HL-60/S4 (cell line): ENCODE results near the gene DNALI1.
"Not testable (repeated sequence)": the region's sequence is repeated elsewhere in the genome, so short reads cannot be mapped to it uniquely, and the experiment has no call there.

Source experiments
- in situ Hi-C: fragments of 300-500 bp; cut with MboI; formaldehyde crosslinking; loops from 2 replicates; pipeline ENCODE4 v1.14.3; 2022; ENCODE audit warnings: low sequenced_read_pairs

Gene DNALI1

DNA sequence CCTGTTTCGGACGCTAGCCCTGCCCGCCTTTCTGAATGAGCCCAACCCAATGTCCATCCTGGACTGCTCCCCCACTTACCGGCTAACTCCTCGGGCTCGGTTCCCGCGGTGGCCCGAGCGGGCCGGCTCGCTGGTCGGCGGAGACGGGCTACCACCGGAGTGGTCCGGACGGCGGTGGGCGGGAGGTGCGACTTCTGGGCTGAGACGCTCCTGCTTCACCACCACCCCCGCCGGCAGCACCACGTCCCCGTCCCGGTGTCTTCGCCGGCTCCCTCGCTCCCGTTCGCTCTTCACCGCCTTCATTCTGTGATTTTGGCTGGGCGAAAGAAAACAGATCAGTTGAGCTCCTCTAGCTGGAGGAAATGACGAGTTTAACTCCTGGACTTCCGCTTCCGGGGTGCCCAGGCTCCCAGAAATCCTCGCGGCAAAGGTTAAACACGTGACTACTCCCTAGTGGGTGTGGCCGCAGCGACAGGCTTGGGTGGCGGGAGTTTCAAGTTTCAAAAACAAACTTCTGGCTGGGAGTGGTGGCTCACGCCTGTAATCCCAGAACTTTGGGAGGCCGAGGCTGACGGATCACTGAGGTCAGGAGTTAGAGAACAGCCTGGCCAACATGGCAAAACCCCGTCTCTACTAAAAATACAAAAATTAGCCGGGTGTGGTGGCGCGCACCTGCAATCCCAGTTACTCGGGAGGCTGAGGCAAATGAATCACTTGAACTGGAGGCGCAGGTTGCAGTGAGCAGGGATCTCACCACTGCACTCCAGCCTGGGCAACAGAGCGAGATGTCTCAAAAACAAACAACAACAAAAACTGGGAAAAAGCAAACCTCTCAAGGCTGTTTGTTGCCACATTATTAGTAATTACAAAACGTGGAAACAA, 2.6 kb upstream of the DNALI1 start, which contains the start of gene SNIP1:
Gene SNIP1, minus strand, starts transcription at position 367 of the 882 bp plus-strand sequence. Its CDS starts 64 bp downstream, at position 303.
- in situ Hi-C loops: no loop called here

DNA sequence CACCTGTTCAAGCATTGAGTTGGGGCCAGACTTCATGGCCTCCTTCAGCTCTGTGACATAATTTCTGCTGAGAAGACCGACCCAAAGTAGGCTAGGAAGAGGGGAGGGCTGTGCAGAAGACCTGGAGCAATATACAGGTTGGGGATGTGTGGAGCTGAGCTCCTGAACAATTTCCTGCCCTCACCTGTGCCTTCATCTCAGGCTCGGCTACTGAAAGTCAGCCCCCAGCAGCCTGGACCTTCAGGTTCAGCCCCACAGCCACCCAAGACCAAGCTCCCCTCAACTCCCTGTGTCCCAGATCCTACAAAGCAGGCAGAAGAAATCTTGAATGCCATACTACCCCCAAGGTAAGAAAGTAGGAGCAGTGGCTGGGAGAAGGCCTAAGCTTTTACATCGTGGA, 662 bp downstream of the DNALI1 start:
- in situ Hi-C loops: no loop called here

DNA sequence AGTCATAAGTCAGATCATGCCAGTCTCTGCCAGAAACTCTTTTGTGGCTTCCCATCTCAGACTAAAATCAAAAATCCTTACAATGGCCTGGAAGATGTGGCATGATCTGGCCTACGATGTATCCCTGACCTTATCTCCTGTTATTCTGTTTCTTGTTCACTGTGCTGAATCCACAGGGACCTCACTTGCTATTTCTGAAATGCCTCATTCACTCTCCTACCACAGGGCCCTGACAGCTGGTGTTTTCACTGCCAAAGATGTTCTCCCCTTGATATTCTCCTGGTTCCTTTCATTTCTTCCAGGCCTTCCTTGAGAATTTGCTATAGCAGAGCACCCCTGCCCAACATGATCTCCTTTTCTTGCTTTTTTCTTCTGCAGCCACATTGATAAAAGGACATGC, 1.7 kb downstream of the DNALI1 start:
- in situ Hi-C loops: no loop called here

DNA sequence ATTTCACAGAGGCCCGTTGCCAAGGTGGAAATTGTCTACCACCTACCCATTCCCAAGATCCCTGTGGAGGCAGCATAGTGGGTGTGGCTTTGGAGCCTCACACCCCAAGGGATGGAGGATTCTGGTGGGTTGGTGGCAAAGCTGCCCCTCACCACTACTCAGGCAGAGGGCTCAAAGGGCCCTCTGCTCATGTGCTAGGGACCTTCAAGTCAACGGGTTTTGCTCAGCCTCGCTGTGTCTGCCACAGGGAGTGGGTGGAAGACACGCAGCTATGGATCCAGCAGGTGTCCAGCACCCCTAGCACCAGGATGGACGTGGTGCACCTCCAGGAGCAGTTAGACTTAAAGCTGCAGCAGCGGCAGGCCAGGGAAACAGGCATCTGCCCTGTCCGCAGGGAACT, 2.3 kb downstream of the DNALI1 start:
- in situ Hi-C loops: no loop called here

- in situ Hi-C loops: not testable (repeated sequence)
These were observed 3.2 kb downstream of the DNALI1 start for GRCh38 chr1:37559957-37560379.

GRCh38 chr1:37560401-37561132, 3.8 kb downstream of the DNALI1 start:
- in situ Hi-C loops: no loop called here

- in situ Hi-C loops: no loop called here
These were observed 4.7 kb downstream of the DNALI1 start for GRCh38 chr1:37561133-37562132.

GRCh38 chr1:37562984-37563383, 6.2 kb downstream of the DNALI1 start:
- in situ Hi-C loops: no loop called here

- in situ Hi-C loops: no loop called here
These were observed 8.2 kb downstream of the DNALI1 start for GRCh38 chr1:37564892-37565291.

DNA sequence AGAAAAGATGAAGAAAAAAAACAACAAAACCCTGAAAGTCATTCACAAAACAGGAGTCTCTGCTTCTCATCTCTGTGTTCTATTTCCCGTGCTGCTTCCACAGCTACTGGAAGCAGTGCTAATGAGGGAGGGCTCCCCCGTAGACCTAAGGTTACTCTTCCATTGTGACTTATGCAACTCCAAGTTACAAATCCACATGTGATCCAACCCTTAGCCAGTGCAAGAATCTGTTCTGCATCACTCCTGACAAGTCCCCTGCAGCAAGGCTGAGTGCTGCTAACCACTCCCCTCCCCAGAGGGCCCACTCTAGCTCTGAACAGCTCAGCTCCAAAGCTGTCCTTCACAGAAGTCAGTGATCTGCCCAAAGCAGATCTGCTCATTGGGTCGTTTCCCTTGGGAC, 10.3 kb downstream of the DNALI1 start:
- in situ Hi-C loops: no loop called here

DNA sequence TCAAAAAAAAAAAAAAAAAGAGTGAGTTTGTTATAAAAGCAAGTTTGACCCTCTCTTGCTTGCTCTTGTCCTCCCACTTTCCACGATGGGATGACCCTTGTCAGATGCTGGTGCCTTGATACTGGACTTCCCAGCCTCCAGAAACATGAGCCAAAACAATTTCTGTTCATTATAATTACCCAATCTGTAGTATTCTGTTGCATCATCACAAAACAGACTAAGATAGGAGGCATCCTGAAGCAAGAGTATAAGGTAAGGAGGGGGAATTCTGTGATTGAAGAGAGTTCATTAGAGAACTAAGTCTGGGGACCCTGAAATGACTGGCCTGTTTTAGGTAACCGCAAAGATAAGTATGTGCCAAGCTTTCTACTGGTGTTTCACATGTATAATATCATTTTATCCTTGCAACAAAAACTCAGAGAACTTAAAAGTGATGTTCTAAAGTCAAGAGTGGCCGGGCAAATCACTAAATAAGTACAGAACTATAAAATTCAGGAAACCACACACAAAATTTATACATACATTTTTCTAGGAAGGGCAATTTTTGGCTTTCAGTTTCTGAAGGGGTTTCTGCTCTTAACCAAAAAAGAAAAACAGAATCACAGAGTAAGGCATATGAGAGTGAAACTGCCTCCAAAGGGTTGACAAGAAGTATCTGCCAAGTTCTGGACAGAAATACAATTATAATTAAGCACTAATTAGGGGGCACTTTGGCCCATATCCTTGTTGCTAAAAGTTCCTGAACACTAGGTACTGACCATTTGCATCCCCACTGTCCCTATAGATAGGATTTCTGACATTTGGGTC, 14.0 kb downstream of the DNALI1 start:
- in situ Hi-C loops: no loop called here

DNA sequence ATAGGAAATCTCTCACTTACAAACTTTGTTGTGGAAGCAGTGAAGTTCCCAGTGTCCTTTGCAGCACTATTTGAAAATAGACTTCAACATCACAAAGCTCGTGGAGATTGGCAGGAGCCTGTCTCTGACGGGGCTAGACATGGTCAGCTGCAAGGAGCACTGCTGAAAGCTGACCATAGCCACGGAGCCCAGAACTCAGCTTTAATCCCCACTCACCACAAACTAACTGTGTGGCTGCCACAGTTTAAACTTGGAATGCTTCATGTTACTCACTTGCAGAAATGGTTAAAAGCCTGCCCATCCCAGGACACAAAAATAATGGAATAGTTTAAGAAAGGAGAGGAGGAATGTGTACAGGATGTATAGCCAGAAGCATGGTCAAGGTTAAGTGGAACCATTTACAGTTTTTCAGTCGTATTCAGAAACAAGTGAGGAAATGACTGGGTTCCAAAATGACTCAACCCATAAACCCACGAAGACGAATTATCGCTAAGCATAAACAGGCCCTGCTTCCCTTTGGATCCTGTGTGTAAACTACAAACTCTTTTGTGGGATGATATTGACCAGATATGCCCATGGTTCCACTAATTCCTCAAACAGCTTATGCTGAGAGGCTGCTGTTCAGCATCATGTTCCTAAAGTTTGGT, 18.2 kb downstream of the DNALI1 start:
- in situ Hi-C loops: loop anchor here (25.0 kb wide), 1 partner anchor 412 kb away; the partner anchor contains the start of gene SF3A3

GRCh38 chr1:37575692-37576091, 19.0 kb downstream of the DNALI1 start:
- in situ Hi-C loops: loop anchor here (25.0 kb wide), 1 partner anchor 412 kb away; the partner anchor contains the start of gene SF3A3

GRCh38 chr1:37584544-37584943, 27.8 kb downstream of the DNALI1 start:
- in situ Hi-C loops: loop anchor here (25.0 kb wide), 1 partner anchor 403 kb away; the partner anchor contains the start of gene SF3A3

GRCh38 chr1:37588939-37589338, 32.2 kb downstream of the DNALI1 start:
- in situ Hi-C loops: loop anchor here (25.0 kb wide), 1 partner anchor 398 kb away; the partner anchor contains the start of gene SF3A3

DNA sequence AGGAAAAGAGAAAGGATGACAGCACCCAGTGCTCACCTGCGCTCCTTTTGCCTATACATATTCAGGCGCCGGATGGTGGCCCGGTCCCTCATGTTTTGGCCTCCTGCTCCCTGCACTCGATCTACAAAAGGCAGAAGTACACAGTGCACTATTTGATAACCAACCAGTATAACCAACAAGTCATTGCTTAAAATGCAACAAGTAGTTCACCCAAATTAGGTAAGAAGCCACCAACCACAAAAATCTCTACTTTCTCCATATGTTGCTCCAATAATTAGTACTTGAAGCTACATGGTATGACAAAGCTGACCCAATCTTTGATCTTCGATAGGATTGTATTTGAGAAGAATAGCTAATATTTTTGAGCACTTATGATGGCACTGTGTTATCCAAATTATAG, 37.0 kb downstream of the DNALI1 start:
- in situ Hi-C loops: loop anchor here (25.0 kb wide), 1 partner anchor 394 kb away; the partner anchor contains the start of gene SF3A3

GRCh38 chr1:37595440-37596181, 38.9 kb downstream of the DNALI1 start, which contains the start of gene GNL2:
Gene GNL2 (minus strand): TSS chr1:37595937. CDS start chr1:37595822, 115 bp downstream.
- in situ Hi-C loops: loop anchor here (25.0 kb wide), 1 partner anchor 392 kb away; the partner anchor contains the start of gene SF3A3

DNA sequence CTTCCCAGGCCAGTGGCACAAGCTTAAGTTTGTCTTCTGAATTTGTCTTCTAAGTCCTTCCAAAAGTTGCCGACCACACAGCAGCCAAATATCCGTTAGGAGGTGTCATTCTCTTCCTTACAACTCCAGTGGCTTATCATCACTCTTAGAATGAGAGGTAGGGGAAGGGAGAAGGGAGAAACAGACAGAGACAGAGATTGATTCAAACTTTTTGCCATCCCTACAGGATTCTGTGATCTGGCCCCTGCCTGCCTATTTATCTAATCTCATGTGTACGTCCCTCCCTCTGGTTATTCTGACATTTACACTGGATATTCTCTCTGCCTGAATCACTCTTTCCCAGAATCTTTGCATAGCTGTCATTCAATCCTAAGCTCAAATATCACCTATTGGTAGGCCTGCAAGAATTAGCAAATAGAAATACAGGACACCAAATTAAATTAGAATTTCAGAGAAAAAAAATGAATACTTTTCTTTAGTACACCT, 39.5 kb downstream of the DNALI1 start:
- in situ Hi-C loops: loop anchor here (25.0 kb wide), 1 partner anchor 391 kb away; the partner anchor contains the start of gene SF3A3
